Measurements from ENCODE around the gene RBFOX2. TPM values are rescaled to one million over a fixed set of nuclear protein-coding genes. Genes with fewer than 3 reads are reported as not detected.
"Not testable (repeated sequence)": the region's sequence is repeated elsewhere in the genome, so short reads cannot be mapped to it uniquely, and the experiment has no call there.

The RBFOX2 gene
- total RNA-seq, 1 donor, result 187 TPM

DNA sequence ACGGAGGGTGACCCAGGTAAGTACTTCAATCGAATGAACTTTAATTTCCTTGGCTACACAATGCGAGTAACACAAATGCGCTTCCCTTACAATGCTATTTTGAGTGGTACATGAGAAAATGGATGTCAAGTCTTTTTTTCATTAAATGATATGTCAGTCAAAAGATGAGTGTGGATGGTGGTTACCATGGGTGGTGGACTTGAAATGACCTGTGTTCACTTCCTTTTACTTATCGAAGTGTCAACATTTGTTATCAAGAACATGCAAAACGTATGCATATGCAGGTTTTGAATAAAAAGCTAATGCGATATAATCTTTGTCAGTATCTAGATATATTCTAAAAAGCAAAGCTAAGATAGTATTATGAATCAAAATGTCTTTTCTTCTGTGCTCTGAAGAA, 319.7 kb downstream of the RBFOX2 start:
- H3K4me3 ChIP-seq (ENCODE audit: low read depth, low read length), result no peak overlapping the region
- no peak for DNase-seq (ENCODE audit: low read depth)
- TF ChIP-seq, protein P1, sequence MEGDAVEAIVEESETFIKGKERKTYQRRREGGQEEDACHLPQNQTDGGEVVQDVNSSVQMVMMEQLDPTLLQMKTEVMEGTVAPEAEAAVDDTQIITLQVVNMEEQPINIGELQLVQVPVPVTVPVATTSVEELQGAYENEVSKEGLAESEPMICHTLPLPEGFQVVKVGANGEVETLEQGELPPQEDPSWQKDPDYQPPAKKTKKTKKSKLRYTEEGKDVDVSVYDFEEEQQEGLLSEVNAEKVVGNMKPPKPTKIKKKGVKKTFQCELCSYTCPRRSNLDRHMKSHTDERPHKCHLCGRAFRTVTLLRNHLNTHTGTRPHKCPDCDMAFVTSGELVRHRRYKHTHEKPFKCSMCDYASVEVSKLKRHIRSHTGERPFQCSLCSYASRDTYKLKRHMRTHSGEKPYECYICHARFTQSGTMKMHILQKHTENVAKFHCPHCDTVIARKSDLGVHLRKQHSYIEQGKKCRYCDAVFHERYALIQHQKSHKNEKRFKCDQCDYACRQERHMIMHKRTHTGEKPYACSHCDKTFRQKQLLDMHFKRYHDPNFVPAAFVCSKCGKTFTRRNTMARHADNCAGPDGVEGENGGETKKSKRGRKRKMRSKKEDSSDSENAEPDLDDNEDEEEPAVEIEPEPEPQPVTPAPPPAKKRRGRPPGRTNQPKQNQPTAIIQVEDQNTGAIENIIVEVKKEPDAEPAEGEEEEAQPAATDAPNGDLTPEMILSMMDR (IDR thresholded peaks at IDR 0.05; ENCODE audit: insufficient read depth, low read length), result no peak

DNA sequence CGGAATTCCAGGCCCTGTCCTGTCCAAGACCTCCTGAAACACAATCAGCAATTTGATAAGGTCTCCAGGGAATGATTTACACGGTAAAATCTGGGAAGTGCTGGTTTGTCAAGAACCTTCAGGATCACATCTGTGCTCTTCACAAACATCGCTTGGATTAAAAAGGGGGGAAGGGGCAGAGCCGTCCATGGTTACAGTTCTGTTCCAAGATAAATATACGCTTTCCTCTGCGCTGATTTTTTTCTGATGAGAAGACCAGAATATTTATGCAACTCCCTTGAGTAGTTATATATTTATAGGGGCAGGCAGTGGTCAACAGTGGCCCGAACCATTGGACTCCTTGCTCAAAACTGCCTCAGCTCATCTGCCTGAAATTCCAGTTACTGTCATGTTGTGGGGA, 320.2 kb downstream of the RBFOX2 start:
- TF ChIP-seq, protein P1 (IDR thresholded peaks at IDR 0.05; ENCODE audit: insufficient read depth, low read length), result no peak
- H3K4me3 ChIP-seq (ENCODE audit: low read depth, low read length), result no peak overlapping the region
- DNase-seq (ENCODE audit: low read depth), result no peak

DNA sequence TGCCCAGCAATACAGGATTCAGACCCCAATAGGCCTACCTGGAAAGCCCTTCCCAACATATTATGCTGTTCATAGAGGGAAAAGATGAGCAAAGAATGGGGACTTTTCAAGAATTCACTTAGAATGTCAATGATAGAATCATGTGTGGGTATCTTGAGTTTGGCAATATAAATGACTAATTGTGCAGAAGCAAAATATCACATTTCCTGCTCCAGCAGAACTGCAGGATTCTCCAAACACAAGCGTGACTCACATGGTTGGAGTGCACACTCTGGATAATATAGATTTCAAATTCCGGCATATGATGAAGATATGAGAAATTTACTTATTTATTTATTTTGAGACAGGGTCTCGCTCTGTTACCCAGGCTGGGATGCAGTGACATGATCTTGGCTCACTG, 323.5 kb downstream of the RBFOX2 start:
- no peak overlapping the region for H3K4me3 ChIP-seq (ENCODE audit: low read depth, low read length)
- TF ChIP-seq, protein P1 (IDR thresholded peaks at IDR 0.05; ENCODE audit: insufficient read depth, low read length), result no peak
- DNase-seq (ENCODE audit: low read depth), result peak; percentile 75

DNA sequence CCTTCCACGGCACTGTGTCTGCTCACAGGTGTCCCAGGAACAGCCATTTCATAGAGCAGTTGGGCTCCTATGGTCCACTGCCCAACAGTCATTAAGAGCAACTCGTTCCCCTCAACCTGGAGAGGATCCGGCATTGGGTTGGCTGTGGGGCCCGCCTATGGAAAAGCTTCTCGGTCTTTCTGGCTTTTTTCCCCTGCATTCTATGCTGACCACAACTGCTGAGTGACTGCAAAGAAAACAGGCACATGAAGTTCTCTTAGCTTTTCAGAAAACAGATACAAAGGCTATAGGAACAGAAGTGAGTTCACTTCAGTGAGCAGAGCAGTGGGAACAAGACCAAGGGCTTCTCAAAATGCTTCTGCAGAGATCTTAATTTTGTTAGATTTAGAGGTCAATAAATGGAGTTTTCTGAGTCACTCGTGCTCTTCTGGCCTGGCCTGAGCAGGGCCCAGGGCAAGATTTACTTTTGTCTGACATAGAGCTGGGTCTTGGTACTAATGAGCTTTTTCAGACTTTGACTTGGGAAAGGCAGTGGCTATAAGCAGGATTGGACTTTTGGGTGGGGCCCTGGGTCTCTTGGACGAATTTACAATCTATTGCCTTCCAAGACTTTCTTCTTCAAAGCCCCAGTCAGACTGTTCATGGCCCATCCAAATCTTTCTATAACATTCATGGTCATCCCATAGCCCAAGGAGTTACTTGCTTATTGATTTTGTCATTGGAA, 324.6 kb downstream of the RBFOX2 start:
- no peak overlapping the region for H3K4me3 ChIP-seq (ENCODE audit: low read depth, low read length)
- TF ChIP-seq, protein P1 (IDR thresholded peaks at IDR 0.05; ENCODE audit: insufficient read depth, low read length), result no peak
- no peak for DNase-seq (ENCODE audit: low read depth)

DNA sequence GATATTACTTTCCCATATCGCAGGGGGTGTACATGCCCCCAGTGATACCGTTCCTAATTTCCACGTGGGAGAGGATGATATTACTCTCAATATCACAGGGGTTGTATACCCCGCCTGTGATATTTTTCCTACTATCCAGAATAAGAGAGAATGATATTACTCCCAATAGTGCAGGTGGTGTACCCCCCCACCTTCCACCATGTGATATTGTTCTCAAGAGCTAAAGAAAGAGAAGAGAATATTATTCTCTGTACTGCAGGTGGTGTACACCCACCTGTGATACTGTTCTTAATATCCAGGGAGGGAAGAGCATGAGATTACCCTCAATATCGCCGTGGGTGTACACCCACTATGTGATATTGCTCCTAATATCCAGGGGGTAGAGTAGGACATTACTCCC, 328.8 kb downstream of the RBFOX2 start:
- not testable (repeated sequence) for DNase-seq (ENCODE audit: low read depth)

DNA sequence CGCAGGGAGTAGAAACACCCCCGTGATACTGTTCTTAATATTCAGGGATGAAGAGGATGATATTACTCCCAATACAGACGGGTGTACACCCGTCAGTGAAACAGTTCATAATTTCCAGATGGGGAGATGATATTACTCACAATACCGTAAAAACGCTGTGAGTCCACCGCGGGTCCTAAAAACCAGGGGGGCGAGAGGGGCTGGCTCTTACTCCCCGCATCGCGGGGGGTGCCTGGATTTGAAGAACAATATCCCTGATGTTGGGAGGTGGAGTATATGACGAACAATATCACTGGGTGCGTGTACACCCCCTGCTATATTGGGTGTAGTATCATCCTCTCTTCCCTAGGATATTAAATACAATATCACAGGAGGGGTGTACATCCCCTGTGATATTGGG, 331.5 kb downstream of the RBFOX2 start:
- no peak overlapping the region for H3K4me3 ChIP-seq (ENCODE audit: low read depth, low read length)
- TF ChIP-seq, protein P1 (IDR thresholded peaks at IDR 0.05; ENCODE audit: insufficient read depth, low read length), result no peak
- no peak for DNase-seq (ENCODE audit: low read depth)

More for the DNA sequence above, 328.8 kb downstream of the RBFOX2 start:
- H3K4me3 ChIP-seq (ENCODE audit: low read depth, low read length), result not testable (repeated sequence)

DNA sequence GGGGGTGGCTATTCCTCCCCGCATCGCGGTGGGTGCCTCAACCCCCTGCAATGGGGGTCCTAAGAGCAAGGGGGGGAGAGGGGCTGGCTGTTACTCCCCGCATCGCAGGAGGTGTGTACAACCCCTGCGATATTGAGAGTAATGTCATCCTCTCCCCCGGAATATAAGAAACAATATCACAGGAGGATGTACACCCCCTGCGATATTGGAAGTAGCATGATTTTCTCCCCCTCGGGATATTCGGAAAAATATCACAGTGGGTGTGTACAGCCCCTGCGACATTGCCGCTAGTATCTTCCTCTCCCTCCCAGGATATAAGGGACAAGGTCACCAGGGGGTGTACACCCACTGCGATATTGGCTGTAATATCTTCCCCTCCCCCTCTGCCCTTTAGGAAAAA, 333.4 kb downstream of the RBFOX2 start:
- H3K4me3 ChIP-seq (ENCODE audit: low read depth, low read length), result no peak overlapping the region
- no peak for DNase-seq (ENCODE audit: low read depth)
- TF ChIP-seq, protein P1 (IDR thresholded peaks at IDR 0.05; ENCODE audit: insufficient read depth, low read length), result no peak
